RWPE1 (cell line): ENCODE data around the gene ESR2.
"Not testable (repeated sequence)": the region's sequence is repeated elsewhere in the genome, so short reads cannot be mapped to it uniquely, and the experiment has no call there.

Experiments
- CTCF ChIA-PET: fragments of 350-600 bp; sonication (Branson Sonifier 250); formaldehyde crosslinking; extraction: SDS; loops from one replicate; lab custom pipeline; 2021; lab: Yijun Ruan, JAX
- POLR2A ChIA-PET: fragments of 400-600 bp; formaldehyde crosslinking; extraction: SDS; loops from one replicate; lab custom pipeline; 2020; ENCODE audit warnings: antibody characterized with exemption; ENCODE audit not compliant: low non-redundant PET; lab: Yijun Ruan, JAX
- DNase-seq: peaks from one replicate; pipeline ENCODE4 v3.0.0; 2012; ENCODE audit warnings: low spot score
- H3K27ac ChIP-seq: fragments of 450-650 bp; 2 replicates; pipeline ENCODE4 v1.5.1; 2017
- CTCF ChIP-seq: fragments of 450-650 bp; conservative IDR thresholded peaks from 2 replicates; pipeline ENCODE4 v1.5.1; 2017; ENCODE audit warnings: low read depth, mild to moderate bottlenecking

ESR2 gene

DNA sequence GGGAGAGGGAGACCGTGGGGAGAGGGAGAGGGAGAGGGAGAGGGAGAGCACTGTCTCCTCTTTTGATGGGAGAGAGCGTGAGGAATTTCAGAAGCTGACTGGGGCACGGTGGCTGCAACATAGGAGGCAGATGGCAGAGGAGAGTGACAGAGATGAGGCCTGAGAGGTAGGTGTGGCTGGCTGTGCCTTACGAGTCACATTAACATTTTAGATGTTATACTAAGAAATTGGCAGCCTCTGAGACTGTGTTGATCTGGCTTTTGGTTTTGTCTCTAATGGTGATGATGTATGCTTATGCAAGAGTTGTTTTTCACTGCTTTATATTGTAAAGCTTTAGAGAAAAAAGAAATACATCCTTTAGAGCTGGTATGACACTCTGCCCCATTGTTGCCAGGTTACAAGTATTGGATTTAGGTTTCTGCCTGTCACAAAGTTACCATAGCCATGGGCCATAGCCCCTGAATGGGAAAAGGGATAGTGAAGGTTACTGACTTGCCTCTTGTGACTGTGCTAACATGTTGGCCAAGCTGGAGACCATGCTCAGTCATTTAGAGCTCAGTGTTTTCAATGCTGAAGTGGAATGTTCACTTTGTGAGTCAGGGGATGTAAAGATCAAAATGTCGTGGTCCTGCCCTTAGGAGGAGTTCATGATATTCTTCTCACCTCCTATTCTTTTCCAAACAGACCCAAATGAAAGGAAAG lies 255.2 kb downstream of the ESR2 start:
- ChIA-PET CTCF (interaction anchor here (0.6 to 1.1 kb wide), 3 partner anchors 23 to 264 kb away, joined by 3 to 4 read pairs (median 3); no protein-coding TSS in a partner anchor), POLR2A (no interaction called here)
- no peak overlapping the region for H3K27ac ChIP-seq
- DNase-seq = no peak
- TF ChIP-seq CTCF = no peak

DNA sequence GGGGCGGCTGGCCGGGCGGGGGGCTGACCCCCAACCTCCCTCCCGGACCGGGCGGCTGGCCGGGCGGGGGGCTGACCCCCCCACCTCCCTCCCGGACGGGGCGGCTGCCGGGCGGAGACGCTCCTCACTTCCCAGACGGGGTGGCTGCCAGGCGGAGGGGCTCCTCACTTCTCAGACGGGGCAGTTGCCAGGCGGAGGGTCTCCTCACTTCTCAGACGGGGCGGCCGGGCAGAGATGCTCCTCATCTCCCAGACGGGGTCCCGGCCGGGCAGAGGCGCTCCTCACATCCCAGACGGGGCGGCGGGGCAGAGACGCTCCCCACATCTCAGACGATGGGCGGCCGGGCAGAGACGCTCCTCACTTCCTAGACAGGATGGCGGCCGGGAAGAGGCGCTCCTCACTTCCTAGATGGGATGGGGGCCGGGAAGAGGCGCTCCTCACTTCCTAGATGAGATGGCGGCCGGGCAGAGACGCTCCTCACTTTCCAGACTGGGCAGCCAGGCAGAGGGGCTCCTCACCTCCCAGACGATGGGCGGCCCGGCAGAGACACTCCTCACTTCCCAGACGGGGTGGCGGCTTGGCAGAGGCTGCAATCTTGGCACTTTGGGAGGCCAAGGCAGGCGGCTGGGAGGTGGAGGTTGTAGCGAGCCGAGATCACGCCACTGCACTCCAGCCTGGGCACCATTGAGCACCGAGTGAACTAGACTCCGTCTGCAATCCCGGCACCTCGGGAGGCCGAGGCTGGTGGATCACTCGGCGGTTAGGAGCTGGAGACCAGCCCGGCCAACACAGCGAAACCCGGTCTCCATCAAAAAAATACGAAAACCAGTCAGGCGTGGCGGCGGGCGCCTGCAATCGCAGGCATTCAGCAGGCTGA lies 256.1 kb downstream of the ESR2 start:
- CTCF ChIA-PET, POLR2A ChIA-PET, H3K27ac ChIP-seq, DNase-seq: not testable (repeated sequence)

DNA sequence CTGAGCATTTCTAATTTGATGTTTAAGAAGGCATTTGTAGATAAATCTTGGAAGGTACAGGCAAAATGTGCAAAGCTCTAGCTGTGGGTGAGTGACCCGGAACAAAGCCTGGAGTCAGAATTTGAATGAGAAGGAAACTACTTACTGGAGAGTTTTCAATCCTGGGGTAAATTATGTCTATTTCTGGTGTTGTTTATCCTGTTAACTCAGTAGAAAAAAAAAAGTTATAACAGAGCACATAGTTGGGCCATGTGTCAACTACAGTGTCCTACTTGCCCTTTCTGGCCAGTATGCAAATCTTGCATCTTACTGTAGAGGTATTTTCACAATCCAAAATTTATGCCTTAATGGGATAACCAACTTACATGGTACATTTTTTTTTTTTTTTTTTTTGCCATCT lies 259.0 kb downstream of the ESR2 start:
- CTCF ChIA-PET = interaction anchor here (0.6 kb wide), 1 partner anchor 596 kb away, joined by 3 read pairs; no protein-coding TSS in a partner anchor
- POLR2A ChIA-PET = no interaction called here
- no peak for TF ChIP-seq CTCF
- H3K27ac ChIP-seq = no peak overlapping the region
- no peak for DNase-seq
